HG03354 (cell line): ENCODE measurements around the gene XPO1.
A peak's percentile ranks its signal among the peaks of the same experiment; 100 is the strongest.
"Not testable (repeated sequence)": the region's sequence is repeated elsewhere in the genome, so short reads cannot be mapped to it uniquely, and the experiment has no call there.

Experiments used
- ATAC-seq: cut with Tn5 transposase; IDR thresholded peaks from one replicate; pipeline ENCODE4 v1.9.1; 2021; ENCODE audit warnings: mild to moderate bottlenecking; ENCODE audit not compliant: unreplicated experiment, poor library complexity, severe bottlenecking

XPO1 gene

GRCh38 chr2:61538200-61538919, at the start of gene XPO1:
Gene XPO1 (minus strand): TSS chr2:61538356. CDS start chr2:61533897, 4,459 bp downstream.
- peak; percentile 85 for ATAC-seq

GRCh38 chr2:61586928-61587327, 48.8 kb upstream of the XPO1 start:
- not testable (repeated sequence) for ATAC-seq

GRCh38 chr2:61585383-61585782, 47.2 kb upstream of the XPO1 start:
- ATAC-seq, result no peak

- not testable (repeated sequence) for ATAC-seq
Observed at GRCh38 chr2:61584368-61584767, 46.2 kb upstream of the XPO1 start.

- ATAC-seq, result no peak
Observed at GRCh38 chr2:61582165-61582564, 44.0 kb upstream of the XPO1 start.

- no peak for ATAC-seq
Observed at GRCh38 chr2:61581716-61582115, 43.6 kb upstream of the XPO1 start.

GRCh38 chr2:61575447-61575859, 37.3 kb upstream of the XPO1 start:
- ATAC-seq, result no peak

GRCh38 chr2:61566566-61566965, 28.4 kb upstream of the XPO1 start:
- no peak for ATAC-seq

GRCh38 chr2:61562615-61563014, 24.5 kb upstream of the XPO1 start:
- no peak for ATAC-seq

GRCh38 chr2:61558160-61558559, 20.0 kb upstream of the XPO1 start:
- ATAC-seq, result no peak

- no peak for ATAC-seq
Observed at GRCh38 chr2:61557381-61557780, 19.2 kb upstream of the XPO1 start.

GRCh38 chr2:61554604-61555003, 16.4 kb upstream of the XPO1 start:
- ATAC-seq, result no peak

- no peak for ATAC-seq
Observed at GRCh38 chr2:61550375-61551209, 12.4 kb upstream of the XPO1 start.

GRCh38 chr2:61549546-61549945, 11.4 kb upstream of the XPO1 start:
- no peak for ATAC-seq

- no peak for ATAC-seq
Observed at GRCh38 chr2:61543062-61543461, 4.9 kb upstream of the XPO1 start.

- ATAC-seq, result not testable (repeated sequence)
Observed at GRCh38 chr2:61540167-61540566, 2.0 kb upstream of the XPO1 start.

- ATAC-seq, result peak; percentile 1
Observed at GRCh38 chr2:61538920-61539520, 864 bp upstream of the XPO1 start.

- no peak for ATAC-seq
Observed at GRCh38 chr2:61537950-61538199, 281 bp downstream of the XPO1 start.

GRCh38 chr2:61537277-61537949, 743 bp downstream of the XPO1 start:
- no peak for ATAC-seq

GRCh38 chr2:61536572-61537276, 1.4 kb downstream of the XPO1 start:
- peak; percentile 68 for ATAC-seq
